ENCODE data around the gene MAB21L4.
A peak's percentile ranks its signal among the peaks of the same experiment; 100 is the strongest.

Gene MAB21L4

GRCh38 chr2:240913810-240914644, 18.1 kb upstream of the MAB21L4 start:
- DNase-seq (ENCODE audit: low read depth in 1 of 2, low spot score in 1 of 2): peak; percentile 28 to 49

- DNase-seq (ENCODE audit: low read depth in 1 of 2, low spot score in 1 of 2): no peak
Observed at GRCh38 chr2:240912878-240913809, 17.2 kb upstream of the MAB21L4 start.

DNA sequence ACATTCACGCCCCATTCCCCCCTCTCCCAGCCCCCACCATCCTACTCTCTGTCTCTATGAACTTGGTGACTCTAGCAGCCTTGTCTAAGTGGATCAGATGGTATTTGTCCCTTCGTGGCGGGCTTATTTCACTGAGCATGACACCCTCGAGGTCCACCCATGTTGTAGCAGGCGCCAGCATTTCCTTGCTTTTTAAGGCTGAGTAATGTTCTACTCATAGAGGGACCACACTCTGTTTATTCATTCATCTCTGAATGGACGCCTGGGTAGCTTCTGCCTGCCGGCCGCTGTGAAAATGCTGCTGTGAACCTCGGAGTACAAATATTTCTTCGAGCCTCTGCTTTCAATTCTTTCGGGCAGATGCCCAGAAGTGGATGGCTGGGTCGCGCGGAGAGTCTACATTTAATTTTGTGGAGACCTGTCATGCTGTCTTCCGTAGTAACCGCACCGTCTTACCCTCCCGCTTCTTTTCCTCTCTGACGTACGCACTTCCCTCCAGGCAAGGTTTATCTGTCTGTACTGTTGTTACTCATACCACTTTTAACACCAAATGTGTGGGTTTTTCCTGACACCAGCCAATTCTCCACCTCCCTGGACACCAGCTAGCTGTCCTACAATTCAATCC, 15.8 kb upstream of the MAB21L4 start:
- no peak for DNase-seq (ENCODE audit: low read depth in 1 of 2, low spot score in 1 of 2)

GRCh38 chr2:240909216-240909974, 13.4 kb upstream of the MAB21L4 start:
- no peak for DNase-seq (ENCODE audit: low read depth in 1 of 2, low spot score in 1 of 2)

GRCh38 chr2:240906911-240907590, 11.1 kb upstream of the MAB21L4 start:
- no peak for DNase-seq (ENCODE audit: low read depth in 1 of 2, low spot score in 1 of 2)

DNA sequence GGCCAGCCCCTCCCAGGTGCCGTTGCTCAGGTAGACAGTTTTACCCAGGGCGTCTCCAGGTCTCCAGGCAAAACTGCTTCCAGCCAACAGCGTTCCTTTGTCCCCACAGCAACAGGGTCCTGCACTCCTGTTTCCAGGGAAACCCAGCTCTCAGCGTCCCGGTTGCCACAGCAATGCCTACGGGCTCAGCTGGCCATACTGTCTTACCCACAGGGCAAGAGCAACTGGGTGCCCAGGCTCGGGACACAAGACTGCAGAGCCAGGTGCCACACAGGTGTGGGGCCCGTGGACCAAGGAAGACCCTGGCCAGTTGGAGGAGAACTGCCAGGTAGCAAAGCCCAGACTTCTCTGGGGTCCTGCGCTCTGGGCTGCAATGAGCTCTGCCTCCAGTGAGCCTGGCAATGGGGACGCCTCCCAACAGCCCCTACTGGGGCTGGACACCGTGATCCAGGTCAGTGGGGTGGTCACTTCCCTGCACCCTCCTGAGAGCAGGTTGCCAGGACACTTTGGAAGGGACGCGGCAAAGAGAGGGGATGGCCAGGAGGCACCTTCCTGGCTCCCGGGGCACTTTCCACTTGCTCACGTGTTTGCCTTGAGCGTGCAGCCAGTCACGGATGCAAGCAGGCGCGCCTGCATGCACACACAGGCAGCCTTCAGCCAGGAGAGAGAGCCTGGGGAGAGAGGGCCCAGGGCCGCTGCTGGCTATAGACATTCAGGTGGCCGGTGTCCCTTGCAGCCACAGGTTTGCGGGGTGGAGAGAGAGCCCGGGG, 10.4 kb upstream of the MAB21L4 start, which contains the start of gene CROCC2:
CROCC2 (plus strand) TSS at position 196 of the 770 bp plus-strand sequence; CDS start at position 374, 178 bp downstream.
- DNase-seq (ENCODE audit: low read depth in 1 of 2, low spot score in 1 of 2): no peak

- no peak for DNase-seq (ENCODE audit: low read depth in 1 of 2, low spot score in 1 of 2)
Observed at GRCh38 chr2:240905176-240905781, 9.3 kb upstream of the MAB21L4 start.

DNA sequence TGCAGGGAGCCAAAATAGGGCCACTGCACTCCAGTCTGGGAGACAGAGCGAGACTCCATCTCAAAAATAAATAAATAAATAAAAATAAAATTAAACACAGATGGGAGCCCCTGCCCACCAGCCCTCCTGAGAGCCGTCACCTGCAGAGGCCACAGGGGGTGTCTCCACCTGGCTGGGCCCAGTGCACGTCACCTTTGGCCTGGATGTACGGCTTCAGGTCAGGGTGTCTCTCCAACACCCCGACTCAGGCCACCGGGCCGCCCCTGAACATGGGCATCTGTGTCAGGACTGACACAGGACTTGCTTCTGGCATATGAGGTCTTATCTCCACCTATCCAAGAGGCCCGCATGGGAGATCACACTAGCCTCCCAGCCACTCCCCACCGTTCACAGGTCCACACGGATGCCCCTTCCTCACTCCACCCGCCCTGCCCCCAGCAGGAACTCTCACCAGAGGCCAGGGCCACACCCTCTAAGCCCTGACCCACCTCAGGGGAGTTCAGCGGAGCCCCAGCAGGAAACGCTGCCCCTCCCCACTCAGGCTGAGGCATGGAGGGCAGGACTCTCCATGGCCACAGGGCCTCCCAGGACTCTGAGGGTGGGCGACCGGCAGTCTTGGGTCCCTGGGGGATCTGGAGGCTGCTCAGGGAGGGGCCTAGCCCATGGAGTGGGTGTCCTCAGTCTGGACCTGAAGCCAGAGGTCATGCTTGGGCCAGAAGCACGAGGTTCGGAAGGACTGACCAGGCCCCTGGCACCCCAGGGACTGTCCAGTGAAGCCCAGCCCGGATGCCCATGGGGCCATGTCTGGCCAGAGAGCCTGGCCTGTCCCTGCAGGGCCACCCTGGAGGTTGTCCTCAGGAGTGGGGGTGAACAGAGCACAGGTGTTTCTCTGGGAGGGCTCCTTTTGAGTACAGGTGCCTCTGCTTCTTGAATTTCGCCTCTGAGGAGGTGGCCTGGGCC, 8.5 kb upstream of the MAB21L4 start:
- no peak for DNase-seq (ENCODE audit: low read depth in 1 of 2, low spot score in 1 of 2)

GRCh38 chr2:240903191-240904060, 7.5 kb upstream of the MAB21L4 start:
- DNase-seq (ENCODE audit: low read depth in 1 of 2, low spot score in 1 of 2): no peak

DNA sequence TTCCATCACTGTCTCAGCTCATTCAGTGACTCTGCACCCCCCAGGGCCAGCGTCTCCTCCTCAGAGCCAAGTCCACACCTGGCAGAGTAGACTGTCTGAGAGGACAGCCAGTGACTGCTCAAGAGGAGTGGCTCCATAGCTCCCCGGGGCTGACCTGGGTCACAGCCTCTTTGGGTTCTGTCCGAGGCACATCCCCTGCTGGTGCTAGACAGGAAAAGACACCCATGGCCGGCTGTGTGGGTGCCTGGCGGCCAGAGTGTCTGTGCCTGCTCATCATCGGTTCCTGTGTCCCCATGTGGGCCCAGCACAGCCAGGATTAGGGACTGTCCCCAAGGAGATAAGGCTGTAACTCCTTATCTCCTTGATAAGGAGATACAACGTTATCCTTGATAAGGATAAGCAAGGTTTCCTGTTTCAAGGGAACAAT, 6.7 kb upstream of the MAB21L4 start:
- DNase-seq (ENCODE audit: low read depth in 1 of 2, low spot score in 1 of 2): no peak

GRCh38 chr2:240901986-240902614, 6.1 kb upstream of the MAB21L4 start:
- no peak for DNase-seq (ENCODE audit: low read depth in 1 of 2, low spot score in 1 of 2)

GRCh38 chr2:240900141-240900860, 4.3 kb upstream of the MAB21L4 start:
- DNase-seq (ENCODE audit: low read depth in 1 of 2, low spot score in 1 of 2): no peak

DNA sequence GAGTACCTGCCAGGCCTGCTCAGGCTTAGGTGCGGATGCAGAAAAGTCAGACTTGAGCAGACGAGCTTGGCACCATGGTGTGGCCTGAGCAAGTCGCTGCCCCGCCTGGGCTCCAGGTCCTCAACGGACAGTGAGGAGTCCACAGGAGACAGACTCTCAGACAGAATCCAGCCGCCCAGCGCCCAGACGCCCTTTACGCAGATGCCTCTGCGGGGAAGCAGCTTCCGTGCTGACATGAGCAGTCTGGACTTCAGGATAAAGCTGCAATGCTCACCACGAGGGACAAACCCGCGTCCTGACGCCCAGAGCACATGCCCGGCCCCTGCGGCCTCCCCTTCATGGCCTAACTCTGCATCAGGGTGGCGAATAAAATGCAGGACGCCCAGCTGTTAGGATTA, 3.5 kb upstream of the MAB21L4 start:
- DNase-seq (ENCODE audit: low read depth in 1 of 2, low spot score in 1 of 2): no peak

GRCh38 chr2:240898731-240899467, 2.9 kb upstream of the MAB21L4 start:
- DNase-seq (ENCODE audit: low read depth in 1 of 2, low spot score in 1 of 2): no peak

GRCh38 chr2:240898108-240898730, 2.3 kb upstream of the MAB21L4 start:
- DNase-seq (ENCODE audit: low read depth in 1 of 2, low spot score in 1 of 2): no peak
